Stomach (tissue), 4 donors: ENCODE results near the gene FBXL7.

ENCODE experiments used
- EP300 ChIP-seq: sonication (generic); formaldehyde crosslinking; IDR thresholded peaks from one replicate; pipeline ENCODE4 v1.6.1; 2017; ENCODE audit warnings: antibody characterized with exemption
- POLR2A ChIP-seq, 4 donors: fragments of 450-650 bp; IDR thresholded peaks; one replicate each; pipeline ENCODE4 v1.6.1; 2016; ENCODE audit warnings: antibody characterized with exemption in 4 of 4, control low read depth in 2 of 4, mild to moderate bottlenecking in 1 of 4, moderate library complexity in 1 of 4
- POLR2AphosphoS5 ChIP-seq, 3 donors: sonication (generic); formaldehyde crosslinking; IDR thresholded peaks; one replicate each; pipeline ENCODE4 v1.6.1; 2016; ENCODE audit warnings: antibody characterized with exemption in 3 of 3
- TF ChIP-seq, protein P1 (sequence below), 7 experiments: fragments of 450-650 bp in 4 of 7; fragments of 200-600 bp in 3 of 7; sonication (generic) in 3 of 7; IDR thresholded peaks; one replicate each; pipeline ENCODE4 v1.5.1; 2016 to 2019; ENCODE audit warnings: antibody characterized with exemption in 7 of 7, control low read depth in 2 of 7, mild to moderate bottlenecking in 1 of 7

DNA sequence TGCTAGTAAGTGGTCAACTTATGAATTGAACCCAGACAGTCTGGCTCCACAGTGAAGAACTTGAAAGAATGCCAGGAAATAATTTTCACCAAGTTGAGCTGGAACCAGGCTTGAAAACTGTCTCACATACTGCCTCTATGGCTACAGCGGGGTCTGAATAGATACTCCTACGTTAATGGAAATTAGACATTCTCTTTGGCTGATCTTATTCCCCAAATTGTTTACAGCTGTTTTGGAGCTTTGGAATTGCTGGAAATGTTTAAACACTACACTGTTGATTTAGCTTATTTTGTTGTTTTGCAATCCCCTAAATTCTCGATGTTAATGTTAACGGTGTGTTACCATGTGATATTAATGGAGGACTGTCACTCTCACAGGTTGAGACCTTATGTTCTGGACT, 146.4 kb downstream of the FBXL7 start:
- TF ChIP-seq, protein P1, sequence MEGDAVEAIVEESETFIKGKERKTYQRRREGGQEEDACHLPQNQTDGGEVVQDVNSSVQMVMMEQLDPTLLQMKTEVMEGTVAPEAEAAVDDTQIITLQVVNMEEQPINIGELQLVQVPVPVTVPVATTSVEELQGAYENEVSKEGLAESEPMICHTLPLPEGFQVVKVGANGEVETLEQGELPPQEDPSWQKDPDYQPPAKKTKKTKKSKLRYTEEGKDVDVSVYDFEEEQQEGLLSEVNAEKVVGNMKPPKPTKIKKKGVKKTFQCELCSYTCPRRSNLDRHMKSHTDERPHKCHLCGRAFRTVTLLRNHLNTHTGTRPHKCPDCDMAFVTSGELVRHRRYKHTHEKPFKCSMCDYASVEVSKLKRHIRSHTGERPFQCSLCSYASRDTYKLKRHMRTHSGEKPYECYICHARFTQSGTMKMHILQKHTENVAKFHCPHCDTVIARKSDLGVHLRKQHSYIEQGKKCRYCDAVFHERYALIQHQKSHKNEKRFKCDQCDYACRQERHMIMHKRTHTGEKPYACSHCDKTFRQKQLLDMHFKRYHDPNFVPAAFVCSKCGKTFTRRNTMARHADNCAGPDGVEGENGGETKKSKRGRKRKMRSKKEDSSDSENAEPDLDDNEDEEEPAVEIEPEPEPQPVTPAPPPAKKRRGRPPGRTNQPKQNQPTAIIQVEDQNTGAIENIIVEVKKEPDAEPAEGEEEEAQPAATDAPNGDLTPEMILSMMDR (IDR thresholded peaks at IDR 0.05): no peak
- TF ChIP-seq POLR2A (IDR thresholded peaks at IDR 0.05): no peak
- TF ChIP-seq POLR2AphosphoS5 (IDR thresholded peaks at IDR 0.05): no peak
- TF ChIP-seq EP300: no peak
